Measurements from ENCODE around the gene OR4K17. TPM values are rescaled to one million over a fixed set of nuclear protein-coding genes. Genes with fewer than 3 reads are reported as not detected.
"Not testable (repeated sequence)": the region's sequence is repeated elsewhere in the genome, so short reads cannot be mapped to it uniquely, and the experiment has no call there.

OR4K17 gene
- total RNA-seq: not detected in 2 replicates
- long read RNA-seq: 0 reads

DNA sequence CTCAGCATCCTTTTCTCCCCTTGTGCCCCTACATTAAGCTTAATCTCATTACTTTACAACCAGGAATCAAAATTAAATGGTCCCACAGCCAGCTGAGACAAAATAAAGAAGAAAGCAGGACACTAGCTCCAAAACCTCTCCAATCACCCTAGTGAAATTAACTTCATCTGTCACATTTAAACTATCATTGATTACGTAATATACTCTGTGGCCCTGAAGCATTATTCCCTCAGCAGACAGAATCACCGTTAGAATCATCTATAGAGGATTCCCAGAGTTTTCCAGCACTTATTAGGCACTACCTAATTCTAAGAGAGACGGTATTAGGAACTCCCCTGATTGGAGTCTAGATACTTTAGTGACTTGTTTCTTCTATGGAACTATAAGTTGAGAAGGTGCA is at the start of gene OR4K17:
Gene OR4K17 (plus strand): TSS at position 302 of the 400 bp plus-strand sequence. CDS start 6,761 bp downstream, outside the sequence.
- H3K9me3 Mint-ChIP-seq (ENCODE audit: low read depth): peaks cover 37% of the 10 kb centered on the region
- no peak for TF ChIP-seq CTCF (IDR thresholded peaks at IDR 0.05; ENCODE audit: unreplicated experiment)
- H3K36me3 Mint-ChIP-seq (ENCODE audit: insufficient read depth): peaks cover 2% of the 10 kb centered on the region
- no peak within 1 kb of the TSS for H3K4me3 Mint-ChIP-seq (ENCODE audit: low read depth)
- DNase-seq (ENCODE audit: low spot score, unreplicated experiment): no peak
- no peaks in the 10 kb centered on the region for H3K4me1 Mint-ChIP-seq (ENCODE audit: low read depth)
- no peaks in the 10 kb centered on the region for H3K27me3 Mint-ChIP-seq
- H3K27ac Mint-ChIP-seq: no peak within 1 kb of the TSS

DNA sequence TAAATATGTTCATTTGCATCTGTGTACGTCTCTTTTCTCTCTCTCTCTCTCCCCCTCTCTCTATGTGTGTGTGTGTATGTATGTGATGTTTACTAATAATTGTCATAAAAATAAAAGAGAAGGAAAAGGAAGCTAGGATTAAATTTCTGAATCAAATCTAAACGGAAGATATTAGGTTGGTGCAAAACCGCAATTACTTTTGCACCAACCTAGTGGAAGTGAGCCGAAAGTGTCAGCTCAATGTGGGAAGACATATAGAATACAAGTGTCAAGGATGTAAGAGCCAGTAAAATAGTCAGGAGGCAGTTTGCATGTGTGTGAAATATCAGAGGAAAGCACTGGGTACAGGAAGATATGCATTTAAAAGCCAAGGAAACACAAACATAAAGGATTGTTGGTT is 18.5 kb upstream of the OR4K17 start:
- H3K27ac Mint-ChIP-seq: no peak overlapping the region
- H3K9me3 Mint-ChIP-seq (ENCODE audit: low read depth): peaks cover 33% of the 10 kb centered on the region
- H3K36me3 Mint-ChIP-seq (ENCODE audit: insufficient read depth): peaks cover 1% of the 10 kb centered on the region
- no peak overlapping the region for H3K4me3 Mint-ChIP-seq (ENCODE audit: low read depth)
- DNase-seq (ENCODE audit: low spot score, unreplicated experiment): no peak
- no peaks in the 10 kb centered on the region for H3K27me3 Mint-ChIP-seq
- no peak for TF ChIP-seq CTCF (IDR thresholded peaks at IDR 0.05; ENCODE audit: unreplicated experiment)
- no peaks in the 10 kb centered on the region for H3K4me1 Mint-ChIP-seq (ENCODE audit: low read depth)

DNA sequence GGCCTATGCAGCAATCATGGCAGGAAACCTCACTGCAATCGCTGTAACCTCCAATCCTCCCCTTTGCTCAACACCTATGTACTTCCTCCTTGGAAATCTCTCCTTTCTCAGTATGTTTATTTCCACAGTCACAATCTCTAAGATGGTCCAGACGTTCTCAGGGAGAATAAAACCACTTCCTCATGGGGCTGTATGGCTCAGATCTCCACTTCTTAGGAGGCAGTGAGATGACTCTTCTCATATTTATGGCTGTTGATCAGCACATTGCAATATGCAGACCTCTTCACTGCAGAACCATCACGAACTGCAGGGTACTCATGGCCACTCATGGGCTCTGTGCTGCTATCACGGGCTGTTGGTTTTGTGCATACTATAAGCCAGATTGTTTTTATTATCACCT is 17.1 kb upstream of the OR4K17 start:
- Mint-ChIP-seq H3K4me1 (ENCODE audit: low read depth) (no peaks in the 10 kb centered on the region), H3K9me3 (ENCODE audit: low read depth) (peaks cover 34% of the 10 kb centered on the region)
- no peak for DNase-seq (ENCODE audit: low spot score, unreplicated experiment)

GRCh38 chr14:20098926-20099770 is 11.4 kb upstream of the OR4K17 start:
- not testable (repeated sequence) for DNase-seq (ENCODE audit: low spot score, unreplicated experiment); H3K27me3 Mint-ChIP-seq; H3K27ac Mint-ChIP-seq; H3K4me1 Mint-ChIP-seq (ENCODE audit: low read depth); H3K36me3 Mint-ChIP-seq (ENCODE audit: insufficient read depth); H3K4me3 Mint-ChIP-seq (ENCODE audit: low read depth)
- peaks cover 40% of the 10 kb centered on the region for H3K9me3 Mint-ChIP-seq (ENCODE audit: low read depth)

More for the DNA sequence above, 17.1 kb upstream of the OR4K17 start:
- TF ChIP-seq CTCF (IDR thresholded peaks at IDR 0.05; ENCODE audit: unreplicated experiment): no peak
- Mint-ChIP-seq H3K27ac (no peak overlapping the region), H3K4me3 (ENCODE audit: low read depth) (no peak overlapping the region), H3K27me3 (no peaks in the 10 kb centered on the region), H3K36me3 (ENCODE audit: insufficient read depth) (peaks cover 1% of the 10 kb centered on the region)

GRCh38 chr14:20112321-20112720 is 1.8 kb downstream of the OR4K17 start:
- H3K9me3 Mint-ChIP-seq (ENCODE audit: low read depth): peaks cover 32% of the 10 kb centered on the region

More at GRCh38 chr14:20112321-20112720, 1.8 kb downstream of the OR4K17 start:
- Mint-ChIP-seq H3K4me3 (ENCODE audit: low read depth) (no peak overlapping the region), H3K4me1 (ENCODE audit: low read depth) (no peaks in the 10 kb centered on the region), H3K27me3 (no peaks in the 10 kb centered on the region), H3K36me3 (ENCODE audit: insufficient read depth) (peaks cover 2% of the 10 kb centered on the region), H3K27ac (no peak overlapping the region)
- DNase-seq (ENCODE audit: low spot score, unreplicated experiment): no peak
- TF ChIP-seq CTCF (IDR thresholded peaks at IDR 0.05; ENCODE audit: unreplicated experiment): no peak
